K562 (cell line): ENCODE results near the gene SLX4IP. TPM values are rescaled to one million over a fixed set of nuclear protein-coding genes. Genes with fewer than 3 reads are reported as not detected.

ENCODE experiments used
- BRCA1 ChIP-seq, 2 experiments: fragments of 450-650 bp in 1 of 2; sonication (generic) in 1 of 2; formaldehyde crosslinking in 1 of 2; IDR thresholded peaks; 2 replicates each; pipeline versions ENCODE4 v1.5.0 to v1.6.1; 2017 to 2020; ENCODE audit warnings: mild to moderate bottlenecking in 1 of 2, missing genetic modification reagents in 1 of 2
- ETS2 ChIP-seq: IDR thresholded peaks from 2 replicates; pipeline ENCODE4 v1.6.1; 2016; ENCODE audit warnings: borderline replicate concordance, missing genetic modification characterization, mild to moderate bottlenecking, moderate library complexity, missing compliant biosample characterization; ENCODE audit not compliant: poor library complexity, severe bottlenecking
- FOXJ2 ChIP-seq: fragments of 200-800 bp; sonication (Bioruptor generic); IDR thresholded peaks from 2 replicates; pipeline ENCODE4 v1.6.1; 2016; ENCODE audit warnings: missing genetic modification characterization, missing compliant biosample characterization
- GABPB1 ChIP-seq: sonication (generic); formaldehyde crosslinking; IDR thresholded peaks from 2 replicates; pipeline ENCODE4 v1.8.0; 2022; ENCODE audit warnings: mild to moderate bottlenecking, missing genetic modification reagents
- HDAC2 ChIP-seq: fragments of 450-650 bp; IDR thresholded peaks from 2 replicates; pipeline ENCODE4 v1.6.1; 2016; ENCODE audit warnings: mild to moderate bottlenecking
- ID3 ChIP-seq, 2 experiments: fragments of 250-450 bp in 1 of 2; fragments of 450-650 bp in 1 of 2; sonication (Bioruptor Pico) in 1 of 2; IDR thresholded peaks; 2 replicates each; pipeline versions ENCODE4 v1.6.1 to v1.8.0; 2016 to 2021; ENCODE audit warnings: mild to moderate bottlenecking in 2 of 2, moderate library complexity in 2 of 2, missing compliant biosample characterization in 1 of 2, missing genetic modification characterization in 1 of 2
- KDM5B ChIP-seq: fragments of 200-600 bp; sonication (generic); IDR thresholded peaks from 2 replicates; pipeline ENCODE4 v1.6.1; 2012; ENCODE audit warnings: low read depth, mild to moderate bottlenecking, moderate library complexity, low read length, control low read depth, inconsistent platforms; ENCODE audit not compliant: insufficient replicate concordance
- NFRKB ChIP-seq: fragments of 450-650 bp; IDR thresholded peaks from 2 replicates; pipeline ENCODE4 v1.6.1; 2016; ENCODE audit warnings: low read depth
- RBM22 ChIP-seq: fragments of 200-400 bp; formaldehyde crosslinking; IDR thresholded peaks from 2 replicates; pipeline ENCODE4 v1.6.1; 2018; ENCODE audit warnings: low read length, low read depth; ENCODE audit not compliant: poor library complexity, severe bottlenecking
- RUNX1 ChIP-seq: sonication (generic); IDR thresholded peaks from 2 replicates; pipeline ENCODE4 v1.6.1; 2016; ENCODE audit warnings: antibody characterized with exemption, low read depth
- SMAD1 ChIP-seq: fragments of 150-350 bp; IDR thresholded peaks from 2 replicates; pipeline ENCODE4 v1.6.1; 2014; ENCODE audit warnings: low read length, low read depth; ENCODE audit not compliant: partially characterized antibody
- TAL1 ChIP-seq: fragments of 450-650 bp; IDR thresholded peaks from 2 replicates; pipeline ENCODE4 v1.6.1; 2016; ENCODE audit warnings: mild to moderate bottlenecking
- TSHZ1 ChIP-seq: fragments of 250-450 bp; sonication (Bioruptor Pico); IDR thresholded peaks from 2 replicates; pipeline ENCODE4 v1.4.0; 2020; ENCODE audit warnings: mild to moderate bottlenecking, moderate library complexity
- USF1 ChIP-seq: sonication (generic); formaldehyde crosslinking; IDR thresholded peaks from 2 replicates; pipeline ENCODE4 v1.9.0; 2022; ENCODE audit warnings: mild to moderate bottlenecking, missing genetic modification reagents
- XRCC3 ChIP-seq: fragments of 450-650 bp; IDR thresholded peaks from 2 replicates; pipeline ENCODE4 v1.6.1; 2017; ENCODE audit warnings: mild to moderate bottlenecking, moderate library complexity
- ZEB2 ChIP-seq: fragments of 450-650 bp; IDR thresholded peaks from 2 replicates; pipeline ENCODE4 v1.6.1; 2016
- ZNF134 ChIP-seq: fragments of 250-450 bp; sonication (Bioruptor Pico); conservative IDR thresholded peaks from 2 replicates; pipeline ENCODE4 v1.4.0; 2020
- polyA plus RNA-seq, 8 experiments: library from polyadenylated mRNA; depleted of rRNA in 4 of 8; stranded (reverse) in 5 of 8; unstranded in 3 of 8; fragments of >200 nt; fragmentation: Nextera tagmentation in 2 of 8; fragmentation: Illumina TruSeq in 1 of 8; extraction: Ambion mirVana in 2 of 8; extraction: Trizol in 1 of 8; gene quantifications; 2 replicates each; pipeline versions ENCODE4 v1.2.1 to v1.2.3, GENCODE V29; 2011 to 2014; ENCODE audit warnings: inconsistent platforms in 1 of 8, missing spikeins in 1 of 8
- total RNA-seq, 7 experiments: library from RNA; depleted of rRNA in 6 of 7; stranded (reverse); fragments of >200 nt in 6 of 7; fragmentation: Illumina TruSeq in 2 of 7; extraction: Trizol in 2 of 7; gene quantifications; 2 replicates each; pipeline versions ENCODE4 v1.2.1 to v1.2.3, GENCODE V29; 2011 to 2021; ENCODE audit warnings: low replicate concordance in 1 of 7
- TF ChIP-seq, protein P1 (sequence below): fragments of 450-650 bp; conservative IDR thresholded peaks from 2 replicates; pipeline ENCODE4 v1.6.1; 2016; ENCODE audit warnings: missing genetic modification characterization, low read depth, mild to moderate bottlenecking, missing compliant biosample characterization, moderate library complexity

SLX4IP gene
- total and polyA plus RNA-seq, 9 of the 15 experiments (the other 6 are each of a cell fraction or from before 2014, with no cell fraction given), result 1.5 to 5.9 (median 3.5) TPM

- TF ChIP-seq SMAD1 (no peak), ZNF134 (peak; percentile 67), USF1 (CRISPR knock-in tag) (no peak), FOXJ2 (tag) (peak; percentile 81), KDM5B (peak; percentile 40), ID3 (CRISPR knock-in tag; IDR thresholded peaks at IDR 0.05) (no peak), ID3 (tag; IDR thresholded peaks at IDR 0.05) (peak; percentile 76; the same call in 1 of the 2 replicates), BRCA1 (IDR thresholded peaks at IDR 0.05) (no peak), BRCA1 (CRISPR knock-in tag; IDR thresholded peaks at IDR 0.05) (no peak), ETS2 (tag) (no peak), RUNX1 (no peak; the same call in 1 of the 2 replicates), RBM22 (no peak), TSHZ1 (no peak), TAL1 (no peak), HDAC2 (no peak), XRCC3 (no peak), ZEB2 (0 out of 2 replicates have a peak, but pooled peaks have one; percentile 17), NFRKB (peak; percentile 87), GABPB1 (CRISPR knock-in tag) (no peak)
- TF ChIP-seq, protein P1, sequence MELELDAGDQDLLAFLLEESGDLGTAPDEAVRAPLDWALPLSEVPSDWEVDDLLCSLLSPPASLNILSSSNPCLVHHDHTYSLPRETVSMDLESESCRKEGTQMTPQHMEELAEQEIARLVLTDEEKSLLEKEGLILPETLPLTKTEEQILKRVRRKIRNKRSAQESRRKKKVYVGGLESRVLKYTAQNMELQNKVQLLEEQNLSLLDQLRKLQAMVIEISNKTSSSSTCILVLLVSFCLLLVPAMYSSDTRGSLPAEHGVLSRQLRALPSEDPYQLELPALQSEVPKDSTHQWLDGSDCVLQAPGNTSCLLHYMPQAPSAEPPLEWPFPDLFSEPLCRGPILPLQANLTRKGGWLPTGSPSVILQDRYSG (tag), result peak; percentile 70; the same call in 1 of the 2 replicates
Observed at GRCh38 chr20:10434832-10435812, at the start of gene SLX4IP (continued).
